ENCODE results near the gene CNTNAP2. TPM values are rescaled to one million over a fixed set of nuclear protein-coding genes. Genes with fewer than 3 reads are reported as not detected.

Gene CNTNAP2
- total RNA-seq, 1 donor from 2014 or later, result 4.2 TPM

DNA sequence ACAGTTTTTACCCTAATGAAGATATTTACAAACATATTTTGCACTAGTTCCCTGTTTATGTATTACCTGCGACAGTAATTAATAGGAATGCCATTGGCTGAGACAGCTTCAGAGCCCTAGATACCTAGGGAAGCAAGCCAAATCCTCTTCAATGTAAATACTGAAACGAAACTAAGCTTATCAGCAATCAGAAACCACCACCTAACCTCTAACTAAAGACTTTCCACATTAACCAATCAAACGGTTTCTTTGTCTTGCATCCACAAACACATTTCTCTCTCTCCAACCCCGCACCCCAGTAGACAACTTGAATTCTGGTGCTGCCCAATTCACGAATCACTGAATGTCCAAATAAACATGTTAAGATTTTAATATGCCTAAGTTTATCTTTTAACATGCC lies 1999.6 kb downstream of the CNTNAP2 start:
- H3K27ac Mint-ChIP-seq, result peak overlapping the region; percentile 8
- peaks cover 24% of the 10 kb centered on the region for H3K4me1 Mint-ChIP-seq
- peaks cover 2% of the 10 kb centered on the region for H3K27me3 Mint-ChIP-seq (ENCODE audit: low read depth)
- TF ChIP-seq, protein P1, sequence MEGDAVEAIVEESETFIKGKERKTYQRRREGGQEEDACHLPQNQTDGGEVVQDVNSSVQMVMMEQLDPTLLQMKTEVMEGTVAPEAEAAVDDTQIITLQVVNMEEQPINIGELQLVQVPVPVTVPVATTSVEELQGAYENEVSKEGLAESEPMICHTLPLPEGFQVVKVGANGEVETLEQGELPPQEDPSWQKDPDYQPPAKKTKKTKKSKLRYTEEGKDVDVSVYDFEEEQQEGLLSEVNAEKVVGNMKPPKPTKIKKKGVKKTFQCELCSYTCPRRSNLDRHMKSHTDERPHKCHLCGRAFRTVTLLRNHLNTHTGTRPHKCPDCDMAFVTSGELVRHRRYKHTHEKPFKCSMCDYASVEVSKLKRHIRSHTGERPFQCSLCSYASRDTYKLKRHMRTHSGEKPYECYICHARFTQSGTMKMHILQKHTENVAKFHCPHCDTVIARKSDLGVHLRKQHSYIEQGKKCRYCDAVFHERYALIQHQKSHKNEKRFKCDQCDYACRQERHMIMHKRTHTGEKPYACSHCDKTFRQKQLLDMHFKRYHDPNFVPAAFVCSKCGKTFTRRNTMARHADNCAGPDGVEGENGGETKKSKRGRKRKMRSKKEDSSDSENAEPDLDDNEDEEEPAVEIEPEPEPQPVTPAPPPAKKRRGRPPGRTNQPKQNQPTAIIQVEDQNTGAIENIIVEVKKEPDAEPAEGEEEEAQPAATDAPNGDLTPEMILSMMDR (IDR thresholded peaks at IDR 0.05; ENCODE audit: unreplicated experiment), result no peak
- no peak for DNase-seq (ENCODE audit: low spot score in 2 of 2, unreplicated experiment in 2 of 2)
- H3K4me3 Mint-ChIP-seq, result no peak overlapping the region
- H3K9me3 Mint-ChIP-seq, result peaks cover 5% of the 10 kb centered on the region
- H3K36me3 Mint-ChIP-seq, result no peaks in the 10 kb centered on the region

DNA sequence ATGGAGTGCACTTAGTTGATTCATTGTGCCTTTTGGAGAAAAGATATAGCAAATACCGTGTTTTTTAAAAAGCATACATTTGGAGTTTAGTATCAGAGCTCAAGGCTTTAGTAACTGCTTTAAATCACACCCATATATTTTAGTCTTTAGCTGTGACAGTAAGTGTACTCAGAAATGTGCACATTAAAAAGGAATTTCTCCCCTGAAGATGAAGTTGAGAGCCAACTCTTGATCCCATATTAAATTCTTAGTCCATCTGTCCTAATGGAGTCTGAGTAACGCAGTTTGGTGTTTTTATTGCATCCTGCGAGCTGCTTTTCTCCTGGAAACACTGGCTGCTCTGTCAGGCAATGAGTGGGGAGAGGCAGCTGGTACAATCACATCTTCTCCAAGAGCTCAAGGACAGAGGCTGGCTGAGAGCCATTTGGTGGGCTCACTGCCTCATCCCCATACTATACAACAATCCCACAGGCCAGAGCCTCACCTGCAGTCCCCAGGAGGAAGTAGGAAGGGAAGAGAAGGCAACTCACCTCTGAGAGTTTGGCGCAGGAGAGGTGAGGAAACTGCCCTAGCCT lies 2000.3 kb downstream of the CNTNAP2 start:
- peaks cover 2% of the 10 kb centered on the region for H3K27me3 Mint-ChIP-seq (ENCODE audit: low read depth)

DNA sequence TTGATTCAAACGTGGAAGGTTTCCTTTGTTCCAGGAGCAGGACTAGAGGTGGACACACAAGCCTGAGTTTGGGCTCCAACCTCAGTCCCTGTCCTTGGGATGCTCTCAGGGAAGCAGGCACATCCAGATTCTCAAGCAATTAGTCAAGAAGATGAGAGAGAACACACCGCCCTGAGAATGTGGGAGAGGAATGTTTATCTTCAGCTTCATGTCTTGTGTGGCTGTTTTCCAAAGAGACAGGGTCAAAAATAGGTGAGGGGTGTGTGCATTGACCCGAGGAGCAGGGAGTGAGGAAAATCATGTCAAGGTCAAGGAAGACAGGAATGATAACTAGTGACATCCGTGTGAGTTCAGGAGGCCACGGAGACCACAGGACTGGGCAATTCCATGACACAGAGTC lies 2001.8 kb downstream of the CNTNAP2 start:
- DNase-seq (ENCODE audit: low spot score in 2 of 2, unreplicated experiment in 2 of 2), result no peak
- peaks cover 38% of the 10 kb centered on the region for H3K4me1 Mint-ChIP-seq
- H3K9me3 Mint-ChIP-seq, result no peaks in the 10 kb centered on the region
- no peaks in the 10 kb centered on the region for H3K36me3 Mint-ChIP-seq
- TF ChIP-seq, protein P1 (IDR thresholded peaks at IDR 0.05; ENCODE audit: unreplicated experiment), result no peak
- H3K27me3 Mint-ChIP-seq (ENCODE audit: low read depth), result peaks cover 4% of the 10 kb centered on the region
- no peak overlapping the region for H3K27ac Mint-ChIP-seq
- no peak overlapping the region for H3K4me3 Mint-ChIP-seq

More for the DNA sequence above, 2000.3 kb downstream of the CNTNAP2 start:
- DNase-seq (ENCODE audit: low spot score in 2 of 2, unreplicated experiment in 2 of 2), result no peak
- Mint-ChIP-seq H3K4me1 (peaks cover 30% of the 10 kb centered on the region), H3K4me3 (no peak overlapping the region), H3K9me3 (peaks cover 1% of the 10 kb centered on the region), H3K27ac (peak overlapping the region; percentile 26), H3K36me3 (no peaks in the 10 kb centered on the region)
- TF ChIP-seq, protein P1 (IDR thresholded peaks at IDR 0.05; ENCODE audit: unreplicated experiment), result no peak

DNA sequence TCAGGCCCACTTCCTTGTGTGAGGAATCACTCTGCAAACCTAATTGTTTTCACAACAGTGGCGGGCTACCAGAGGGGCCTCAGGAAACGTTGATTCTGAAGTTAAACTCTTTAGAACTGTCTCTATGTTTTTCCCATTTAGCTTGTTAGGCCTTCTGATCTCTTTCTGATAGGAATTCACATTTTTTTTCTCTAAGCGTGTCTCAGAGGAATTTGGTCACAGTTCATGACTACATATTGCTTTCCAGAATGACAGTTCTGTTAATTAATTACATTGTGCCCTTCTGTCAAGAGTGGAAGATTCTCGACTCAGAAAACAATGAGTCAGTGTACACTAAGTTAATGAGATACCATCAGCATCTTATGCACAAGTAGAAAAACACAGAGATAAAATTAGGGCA lies 2004.8 kb downstream of the CNTNAP2 start:
- Mint-ChIP-seq H3K9me3 (peaks cover 4% of the 10 kb centered on the region), H3K36me3 (no peaks in the 10 kb centered on the region), H3K27me3 (ENCODE audit: low read depth) (peaks cover 14% of the 10 kb centered on the region), H3K4me1 (peaks cover 32% of the 10 kb centered on the region), H3K27ac (no peak overlapping the region), H3K4me3 (no peak overlapping the region)
- no peak for DNase-seq (ENCODE audit: low spot score in 2 of 2, unreplicated experiment in 2 of 2)
- TF ChIP-seq, protein P1 (IDR thresholded peaks at IDR 0.05; ENCODE audit: unreplicated experiment), result no peak

DNA sequence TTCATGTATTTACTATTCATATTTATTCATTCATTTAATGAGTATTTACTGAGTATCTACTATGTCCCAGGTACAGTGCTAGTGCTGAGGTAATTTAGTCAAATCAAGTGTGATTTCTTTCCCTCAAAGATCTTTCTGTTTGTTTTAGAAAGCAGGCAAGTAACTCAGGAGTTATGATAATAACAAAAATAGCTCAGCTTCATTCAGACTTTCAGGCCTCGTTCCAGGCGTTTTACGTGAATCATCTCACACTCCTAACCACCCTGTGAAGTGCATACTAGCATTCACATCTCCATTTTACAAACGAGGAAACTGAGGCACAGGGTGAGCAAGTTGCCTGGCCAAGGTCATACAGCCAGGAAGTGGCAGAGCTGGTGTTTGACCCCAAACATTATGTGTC lies 2005.2 kb downstream of the CNTNAP2 start:
- Mint-ChIP-seq H3K36me3 (no peaks in the 10 kb centered on the region), H3K4me1 (peaks cover 29% of the 10 kb centered on the region), H3K4me3 (no peak overlapping the region), H3K9me3 (peaks cover 4% of the 10 kb centered on the region), H3K27ac (no peak overlapping the region), H3K27me3 (ENCODE audit: low read depth) (peaks cover 14% of the 10 kb centered on the region)
- DNase-seq (ENCODE audit: low spot score in 2 of 2, unreplicated experiment in 2 of 2), result no peak
- TF ChIP-seq, protein P1 (IDR thresholded peaks at IDR 0.05; ENCODE audit: unreplicated experiment), result no peak

DNA sequence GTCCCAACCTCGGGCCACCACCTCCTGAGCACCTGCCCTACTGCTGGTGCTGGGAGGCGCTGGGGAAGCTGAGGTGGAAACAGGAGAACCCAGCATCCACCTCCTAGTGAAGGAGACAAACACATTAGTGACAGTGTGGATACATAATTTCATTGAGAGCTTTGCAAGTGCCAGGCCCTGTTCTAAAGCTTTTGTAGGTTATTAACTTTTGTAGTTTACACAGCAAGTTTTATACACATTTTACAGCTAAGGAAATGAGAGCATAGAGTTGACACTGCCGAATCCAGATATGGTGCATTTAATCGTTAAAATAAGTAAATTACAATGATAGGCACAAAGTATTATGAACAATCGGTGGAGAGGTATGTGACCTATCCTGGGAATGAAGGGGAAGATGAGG lies 2007.9 kb downstream of the CNTNAP2 start:
- H3K4me3 Mint-ChIP-seq, result no peak overlapping the region
- H3K36me3 Mint-ChIP-seq, result no peaks in the 10 kb centered on the region
- TF ChIP-seq, protein P1 (IDR thresholded peaks at IDR 0.05; ENCODE audit: unreplicated experiment), result no peak
- H3K27me3 Mint-ChIP-seq (ENCODE audit: low read depth), result peaks cover 14% of the 10 kb centered on the region
- peaks cover 15% of the 10 kb centered on the region for H3K4me1 Mint-ChIP-seq
- H3K27ac Mint-ChIP-seq, result no peak overlapping the region
- H3K9me3 Mint-ChIP-seq, result peaks cover 4% of the 10 kb centered on the region
- DNase-seq (ENCODE audit: low spot score in 2 of 2, unreplicated experiment in 2 of 2), result no peak
